ENCODE measurements around the gene ZNF793.

- no peak for TF ChIP-seq EZH2 (IDR thresholded peaks at IDR 0.05; ENCODE audit: low read length)
- no peak for TF ChIP-seq CTCF (optimal IDR thresholded peaks at IDR 0.05 in 1 of 3, IDR thresholded peaks at IDR 0.05 in 1 of 3, conservative IDR thresholded peaks at IDR 0.05 in 1 of 3; ENCODE audit: extremely low read depth in 1 of 3, insufficient read depth in 2 of 3, low read length in 3 of 3)
Measured at GRCh38 chr19:37470216-37470615, 36.5 kb upstream of the ZNF793 start.

Data from keratinocyte (primary cell).